Prostate gland (tissue), 2 donors: ENCODE measurements around the gene LRRC31.

Source experiments
- POLR2A ChIP-seq: fragments of 450-650 bp; IDR thresholded peaks from one replicate; pipeline ENCODE4 v1.6.1; 2016; ENCODE audit warnings: antibody characterized with exemption, mild to moderate bottlenecking
- POLR2AphosphoS5 ChIP-seq: sonication (generic); formaldehyde crosslinking; IDR thresholded peaks from one replicate; pipeline ENCODE4 v1.6.1; 2017; ENCODE audit warnings: antibody characterized with exemption
- TF ChIP-seq, protein P1 (sequence below), 4 experiments: fragments of 200-600 bp in 2 of 4; fragments of 450-650 bp in 2 of 4; sonication (generic) in 2 of 4; IDR thresholded peaks; 1 replicate in 3 of 4; 2 replicates in 1 of 4; pipeline ENCODE4 v1.5.1; 2016 to 2019; ENCODE audit warnings: antibody characterized with exemption in 4 of 4, mild to moderate bottlenecking in 2 of 4, moderate library complexity in 2 of 4

DNA sequence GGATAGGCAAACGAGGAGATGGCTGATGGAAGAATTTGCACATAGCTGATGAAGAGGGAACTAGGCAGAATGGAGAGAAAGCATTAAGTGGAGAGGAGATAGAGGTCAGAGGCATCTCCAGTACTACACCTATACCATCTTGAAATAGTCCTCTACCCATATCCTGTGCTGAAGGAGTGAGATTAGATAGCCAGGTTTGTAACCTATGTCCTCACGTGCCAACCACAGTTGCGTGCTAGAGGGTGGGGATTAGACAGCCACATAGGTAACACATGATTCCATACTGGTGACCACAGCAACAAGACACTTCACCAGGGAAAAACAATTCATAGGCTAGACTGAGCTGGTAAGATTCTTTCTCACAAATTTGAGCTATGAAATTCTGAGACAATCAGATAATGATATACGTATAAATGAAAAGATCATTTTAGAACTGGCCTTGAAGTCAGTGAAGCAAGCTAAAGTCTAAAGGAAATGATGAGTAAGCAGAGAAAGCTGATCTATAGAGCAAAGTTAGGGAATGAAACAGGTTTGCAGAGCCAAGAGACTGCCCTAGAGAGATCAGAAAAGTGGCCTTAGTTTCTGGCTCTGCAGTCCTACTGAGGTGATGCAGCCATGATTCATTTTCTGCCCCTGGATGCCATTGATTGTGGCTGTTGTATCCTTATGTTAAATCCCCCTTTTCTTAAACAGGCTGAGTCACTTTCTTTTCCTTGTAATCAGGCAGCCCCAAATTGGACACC, 78.9 kb downstream of the LRRC31 start:
- TF ChIP-seq, protein P1, sequence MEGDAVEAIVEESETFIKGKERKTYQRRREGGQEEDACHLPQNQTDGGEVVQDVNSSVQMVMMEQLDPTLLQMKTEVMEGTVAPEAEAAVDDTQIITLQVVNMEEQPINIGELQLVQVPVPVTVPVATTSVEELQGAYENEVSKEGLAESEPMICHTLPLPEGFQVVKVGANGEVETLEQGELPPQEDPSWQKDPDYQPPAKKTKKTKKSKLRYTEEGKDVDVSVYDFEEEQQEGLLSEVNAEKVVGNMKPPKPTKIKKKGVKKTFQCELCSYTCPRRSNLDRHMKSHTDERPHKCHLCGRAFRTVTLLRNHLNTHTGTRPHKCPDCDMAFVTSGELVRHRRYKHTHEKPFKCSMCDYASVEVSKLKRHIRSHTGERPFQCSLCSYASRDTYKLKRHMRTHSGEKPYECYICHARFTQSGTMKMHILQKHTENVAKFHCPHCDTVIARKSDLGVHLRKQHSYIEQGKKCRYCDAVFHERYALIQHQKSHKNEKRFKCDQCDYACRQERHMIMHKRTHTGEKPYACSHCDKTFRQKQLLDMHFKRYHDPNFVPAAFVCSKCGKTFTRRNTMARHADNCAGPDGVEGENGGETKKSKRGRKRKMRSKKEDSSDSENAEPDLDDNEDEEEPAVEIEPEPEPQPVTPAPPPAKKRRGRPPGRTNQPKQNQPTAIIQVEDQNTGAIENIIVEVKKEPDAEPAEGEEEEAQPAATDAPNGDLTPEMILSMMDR (IDR thresholded peaks at IDR 0.05), result no peak
- no peak for TF ChIP-seq POLR2A
- TF ChIP-seq POLR2AphosphoS5, result no peak
